Sigmoid colon (tissue), 7 donors: ENCODE measurements around the gene CACNG7. TPM values are rescaled to one million over a fixed set of nuclear protein-coding genes. Genes with fewer than 3 reads are reported as not detected.
A peak's percentile ranks its signal among the peaks of the same experiment; 100 is the strongest.

ENCODE experiments used
- DNase-seq: peaks from one replicate; pipeline ENCODE4 v3.0.0-alpha.2; 2019
- H3K27ac ChIP-seq, 4 donors: fragments of 200-600 bp; sonication (generic); one replicate each; pipeline ENCODE4 v1.5.1; 2016 to 2019; ENCODE audit warnings: mild to moderate bottlenecking in 1 of 4
- H3K27me3 ChIP-seq, 3 donors: fragments of 200-600 bp; sonication (generic); one replicate each; pipeline ENCODE4 v1.5.1; 2019; ENCODE audit warnings: mild to moderate bottlenecking in 1 of 3
- H3K36me3 ChIP-seq, 4 donors: fragments of 200-600 bp; sonication (generic); one replicate each; pipeline ENCODE4 v1.5.1; 2016 to 2019
- H3K4me1 ChIP-seq, 4 donors: fragments of 200-600 bp; sonication (generic); one replicate each; pipeline ENCODE4 v1.5.1; 2017 to 2019
- H3K4me3 ChIP-seq, 4 donors: fragments of 200-600 bp; sonication (generic); one replicate each; pipeline ENCODE4 v1.5.1; 2017 to 2019; ENCODE audit warnings: mild to moderate bottlenecking in 2 of 4, moderate library complexity in 1 of 4
- H3K9me3 ChIP-seq, 4 donors: fragments of 200-600 bp in 3 of 4; sonication (generic) in 3 of 4; one replicate each; pipeline versions ENCODE4 v1.5.1 to v1.6.1; 2013 to 2019
- CTCF ChIP-seq, 4 experiments: fragments of 450-650 bp in 3 of 4; fragments of 200-600 bp in 1 of 4; IDR thresholded peaks; one replicate each; pipeline ENCODE4 v1.5.1; 2016 to 2019; ENCODE audit warnings: antibody characterized with exemption in 4 of 4, mild to moderate bottlenecking in 3 of 4, moderate library complexity in 2 of 4
- EP300 ChIP-seq, 4 donors: sonication (generic); formaldehyde crosslinking; IDR thresholded peaks; one replicate each; pipeline ENCODE4 v1.6.1; 2017; ENCODE audit warnings: antibody characterized with exemption in 4 of 4
- POLR2A ChIP-seq, 2 donors: fragments of 450-650 bp; IDR thresholded peaks; one replicate each; pipeline ENCODE4 v1.6.1; 2016; ENCODE audit warnings: antibody characterized with exemption in 2 of 2, mild to moderate bottlenecking in 2 of 2, moderate library complexity in 2 of 2
- POLR2AphosphoS5 ChIP-seq, 4 donors: sonication (generic); formaldehyde crosslinking; IDR thresholded peaks; one replicate each; pipeline ENCODE4 v1.6.1; 2017; ENCODE audit warnings: antibody characterized with exemption in 4 of 4
- WGBS, 2 donors: extraction: QIAGEN DNeasy Blood & Tissue Kit; methylation state at CpG; one replicate each; pipeline ENCODE4 v1.1.7; 2013; 5-methylcytosine and 5-hydroxymethylcytosine counted together
- intact Hi-C: fragments of 100-400 bp; cut with DNase I; formaldehyde crosslinking; loops from one replicate; pipeline ENCODE4 v1.15.1; 2023
- polyA plus RNA-seq, 3 donors: library from polyadenylated mRNA; stranded (reverse); fragments of 200-250 nt; gene quantifications; one replicate each; pipeline ENCODE4 v1.2.3, GENCODE V29; 2013
- total RNA-seq, 4 donors: library from RNA; depleted of rRNA; stranded (reverse); fragments of >200 nt; gene quantifications; one replicate each; pipeline ENCODE4 v1.1.0, GENCODE V29; 2016
- donor health status: healthy with polysubstance abuse.
- donor health status: Bipolar disorder and iron deficiency.
- donor health status: healthy.

The CACNG7 gene
- total and polyA plus RNA-seq, 7 donors: 0.20 TPM; not detected in 6

GRCh38 chr19:53977991-53978731 is 69.1 kb downstream of the CACNG7 start:
- Histone ChIP-seq H3K4me3 (peak overlapping the region in 3 of 4 donors; percentile 13 to 38 (median 21)), H3K9me3 (no peaks in the 10 kb centered on the region), H3K27ac (no peak overlapping the region), H3K36me3 (no peaks in the 10 kb centered on the region), H3K27me3 (peaks cover 36 to 84% (median 68%) of the 10 kb centered on the region in 3 donors), H3K4me1 (peaks cover 0 to 35% (median 26%) of the 10 kb centered on the region in 4 donors)
- intact Hi-C loops: loop anchor here (5.0 kb wide), 2 partner anchors 96 to 124 kb away; partner anchors contain the start of genes NDUFA3, OSCAR and PRKCG
- 6 to 31% methylated on average over 54 of the region's 54 CpGs for WGBS, 2 donors
- TF ChIP-seq EP300 (IDR thresholded peaks at IDR 0.05): no peak
- TF ChIP-seq CTCF (IDR thresholded peaks at IDR 0.05): no peak
- no peak for TF ChIP-seq POLR2AphosphoS5 (IDR thresholded peaks at IDR 0.05)
- TF ChIP-seq POLR2A (IDR thresholded peaks at IDR 0.05): no peak
- no peak for DNase-seq

- no peak for DNase-seq
- Histone ChIP-seq H3K9me3 (no peaks in the 10 kb centered on the region), H3K27me3 (peaks cover 36 to 94% (median 74%) of the 10 kb centered on the region in 3 donors), H3K4me1 (peaks cover 0 to 35% (median 26%) of the 10 kb centered on the region in 4 donors), H3K27ac (no peak overlapping the region), H3K36me3 (no peaks in the 10 kb centered on the region), H3K4me3 (peak overlapping the region in 2 of 4 donors; percentile 9 to 23)
- WGBS, 2 donors: 4 to 8% methylated on average over 19 of the region's 19 CpGs
- TF ChIP-seq POLR2AphosphoS5 (IDR thresholded peaks at IDR 0.05) (no peak), POLR2A (IDR thresholded peaks at IDR 0.05) (no peak), CTCF (IDR thresholded peaks at IDR 0.05) (no peak), EP300 (IDR thresholded peaks at IDR 0.05) (no peak)
- intact Hi-C loops: loop anchor here (5.0 kb wide), 2 partner anchors 97 to 123 kb away; partner anchors contain the start of genes NDUFA3, OSCAR and PRKCG
These were observed 70.1 kb downstream of the CACNG7 start for GRCh38 chr19:53978975-53979801.

GRCh38 chr19:53980539-53981375 is 71.7 kb downstream of the CACNG7 start:
- Histone ChIP-seq H3K36me3 (no peaks in the 10 kb centered on the region), H3K4me3 (peak overlapping the region in 1 of 4 donors; percentile 23), H3K4me1 (peaks cover 0 to 35% (median 26%) of the 10 kb centered on the region in 4 donors), H3K27me3 (peaks cover 36 to 87% (median 71%) of the 10 kb centered on the region in 3 donors), H3K27ac (no peak overlapping the region), H3K9me3 (no peaks in the 10 kb centered on the region)
- intact Hi-C loops: no loop called here
- DNase-seq: no peak
- TF ChIP-seq POLR2AphosphoS5 (IDR thresholded peaks at IDR 0.05) (no peak), POLR2A (IDR thresholded peaks at IDR 0.05) (no peak)
- 17 to 31% methylated on average over 20 of the region's 20 CpGs for WGBS, 2 donors

- H3K9me3 ChIP-seq: no peaks in the 10 kb centered on the region
- no peak for DNase-seq
- no peak overlapping the region for H3K4me3 ChIP-seq
- no peak overlapping the region for H3K27ac ChIP-seq
- intact Hi-C loops: no loop called here
- peaks cover 0 to 35% (median 26%) of the 10 kb centered on the region in 4 donors for H3K4me1 ChIP-seq
- H3K36me3 ChIP-seq: no peaks in the 10 kb centered on the region
- TF ChIP-seq POLR2AphosphoS5 (IDR thresholded peaks at IDR 0.05) (no peak), EP300 (IDR thresholded peaks at IDR 0.05) (no peak), CTCF (IDR thresholded peaks at IDR 0.05) (no peak), POLR2A (IDR thresholded peaks at IDR 0.05) (no peak)
- H3K27me3 ChIP-seq: peaks cover 36 to 80% (median 65%) of the 10 kb centered on the region in 3 donors
- WGBS, 2 donors: 65 to 69% methylated on average over 13 of the region's 13 CpGs
These were observed 72.4 kb downstream of the CACNG7 start for GRCh38 chr19:53981376-53981951.
